GM10847 (cell line): Measurements from ENCODE around the gene RASAL3.
A peak's percentile ranks its signal among the peaks of the same experiment; 100 is the strongest.

Source experiments
- POLR2A ChIP-seq: IDR thresholded peaks from 2 replicates; pipeline ENCODE4 v1.6.1; 2011; ENCODE audit not compliant: insufficient read length; ENCODE audit errors: extremely low read depth

The RASAL3 gene

DNA sequence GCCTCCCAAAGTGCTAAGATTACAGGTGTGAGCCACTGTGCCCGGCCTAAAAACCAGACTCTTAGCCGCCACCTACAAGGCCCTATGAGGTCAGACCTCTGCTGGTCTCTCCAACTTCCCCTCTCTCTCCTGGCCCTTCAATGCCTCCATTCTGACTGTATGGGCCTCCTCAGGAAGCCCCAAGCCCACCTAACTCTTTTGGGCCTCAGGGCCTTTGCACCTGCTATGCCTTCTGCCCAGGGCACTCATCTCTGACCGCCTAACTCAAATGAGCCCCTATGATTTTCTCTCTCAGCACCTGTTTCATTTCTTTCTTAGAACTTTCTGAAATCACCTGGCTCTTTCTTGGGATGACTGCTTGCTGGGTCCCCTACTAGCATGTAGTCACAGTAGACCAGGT lies 21.0 kb downstream of the RASAL3 start:
- no peak for TF ChIP-seq POLR2A

DNA sequence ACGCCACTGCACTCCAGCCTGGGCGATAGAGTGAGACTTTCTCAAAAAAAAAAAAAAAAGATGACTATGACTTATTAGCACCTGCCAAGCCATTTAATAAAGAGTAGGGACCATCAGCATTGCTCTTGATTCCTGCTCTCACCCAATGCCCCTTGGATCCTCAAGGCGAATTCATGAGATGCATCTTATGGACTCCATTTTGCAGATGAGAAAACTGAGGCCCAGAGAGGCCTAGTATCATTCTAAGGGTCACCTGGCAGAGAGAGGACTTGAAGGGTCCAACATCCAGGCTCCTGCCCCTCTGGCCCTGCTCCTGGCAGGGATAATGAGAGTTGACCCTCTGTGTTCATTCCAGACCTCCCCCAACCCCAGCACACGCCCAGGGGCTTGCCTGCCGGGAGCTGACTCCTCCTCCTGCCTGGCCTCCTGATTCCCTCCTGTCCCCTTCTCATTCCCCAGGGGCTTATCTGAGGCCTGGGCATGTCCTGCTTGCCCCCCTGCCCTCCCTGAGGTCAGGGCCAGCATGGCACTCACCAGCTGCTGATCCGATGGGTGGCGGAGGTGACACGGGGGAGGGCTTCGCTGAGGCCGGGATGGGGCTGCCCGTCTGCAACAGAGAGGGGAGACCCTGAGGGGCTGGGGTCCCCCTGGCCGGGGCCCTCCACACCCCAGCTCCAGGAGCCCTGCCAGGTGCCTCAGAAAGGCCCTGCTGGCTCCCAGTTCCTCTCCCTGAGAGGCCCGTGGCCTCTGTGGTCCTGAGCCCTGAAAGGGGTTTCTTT lies 22.0 kb downstream of the RASAL3 start:
- no peak for TF ChIP-seq POLR2A

DNA sequence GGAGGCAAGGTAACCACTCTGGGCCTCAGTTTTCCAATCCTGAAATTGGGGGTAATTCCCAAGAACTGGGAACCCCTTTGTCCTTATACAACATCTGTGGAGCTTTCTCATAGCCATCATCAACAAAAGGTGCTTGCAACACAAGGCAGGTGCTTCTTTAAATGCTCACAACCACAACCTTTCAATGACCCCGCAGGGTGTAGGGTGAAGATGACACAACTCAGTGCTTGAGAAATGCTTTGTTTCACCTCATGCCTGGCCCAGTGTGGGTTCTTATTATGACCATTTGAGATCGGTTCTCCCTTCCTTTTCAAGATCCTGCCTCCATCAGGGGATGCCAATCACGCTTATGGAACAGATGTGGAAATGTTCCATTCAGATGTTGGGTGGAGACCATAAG lies 23.0 kb downstream of the RASAL3 start:
- no peak for TF ChIP-seq POLR2A

DNA sequence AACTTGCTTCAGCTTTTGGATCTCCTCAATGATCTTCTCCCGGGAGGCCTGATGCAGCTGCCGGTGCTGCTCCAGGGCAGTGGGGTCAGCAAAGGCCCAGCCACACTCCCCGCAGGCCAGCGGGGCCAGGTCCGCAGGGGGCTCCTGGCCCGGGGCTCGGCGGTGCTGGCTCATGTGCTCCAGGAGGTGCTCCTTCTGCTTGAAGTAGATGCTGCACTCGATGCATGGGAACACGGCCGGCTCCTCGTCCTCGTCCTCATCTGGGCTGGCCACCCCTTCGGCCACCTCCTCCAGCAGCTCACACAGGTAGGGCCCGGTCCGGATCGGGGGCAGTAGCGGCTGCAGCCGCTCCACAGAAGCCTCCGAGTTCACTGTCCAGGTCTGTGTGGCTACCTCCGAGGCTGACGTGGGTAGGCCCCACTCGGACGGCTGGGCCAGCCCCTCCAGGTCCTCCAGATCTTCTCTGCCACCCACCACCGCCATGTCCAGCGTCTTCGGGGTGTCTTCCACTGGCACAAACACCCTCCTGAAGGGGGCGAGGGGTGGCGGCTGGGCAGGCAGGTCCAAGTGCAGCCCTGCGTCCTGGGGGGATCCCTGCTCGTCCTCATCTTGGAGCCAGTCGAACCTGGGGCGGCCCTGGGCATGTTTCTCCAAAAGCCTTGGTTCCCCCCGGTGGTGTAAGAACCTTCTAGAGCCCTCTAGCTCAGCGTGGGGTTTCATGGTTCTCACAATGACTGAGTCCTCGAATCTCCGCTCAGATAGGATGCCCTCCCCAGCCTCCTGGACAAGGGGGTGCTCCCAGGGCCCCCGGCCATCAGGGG lies 24.3 kb downstream of the RASAL3 start:
- TF ChIP-seq POLR2A: no peak

DNA sequence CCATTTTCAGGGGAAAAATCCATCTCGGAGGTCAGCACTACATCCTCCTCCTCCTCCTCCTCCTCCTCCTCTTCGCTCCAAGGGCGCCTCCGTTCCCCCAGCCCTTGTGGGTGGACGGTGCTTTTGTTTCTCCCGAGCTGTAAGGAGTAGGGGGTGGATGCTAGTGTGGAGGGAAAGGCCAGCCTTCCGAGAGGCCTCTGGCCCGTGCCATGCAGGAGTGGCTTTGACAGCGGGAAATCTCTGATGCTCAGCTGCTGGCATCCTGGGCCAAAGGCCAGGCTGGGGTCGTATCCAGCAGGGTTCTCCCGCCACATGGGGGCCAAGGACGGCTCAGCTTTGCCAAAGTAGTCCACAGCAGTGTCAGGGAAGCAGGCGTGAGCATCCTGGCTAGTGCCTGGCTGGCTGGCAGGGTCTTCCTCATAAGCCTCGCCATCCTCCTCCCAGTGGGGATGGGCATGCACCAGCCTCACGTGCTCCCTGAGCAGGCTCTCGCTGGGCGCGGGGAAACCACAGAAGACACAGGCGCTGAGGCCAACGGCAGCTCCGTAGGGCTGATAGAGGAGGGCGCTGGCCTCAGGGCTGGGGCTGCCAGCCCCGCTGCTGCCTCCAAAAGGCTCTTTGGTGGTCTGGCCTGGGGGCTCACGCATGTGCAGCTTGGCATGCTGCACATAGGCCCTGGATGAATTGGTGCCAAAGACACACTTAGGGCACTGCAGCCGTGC lies 25.1 kb downstream of the RASAL3 start:
- no peak for TF ChIP-seq POLR2A

DNA sequence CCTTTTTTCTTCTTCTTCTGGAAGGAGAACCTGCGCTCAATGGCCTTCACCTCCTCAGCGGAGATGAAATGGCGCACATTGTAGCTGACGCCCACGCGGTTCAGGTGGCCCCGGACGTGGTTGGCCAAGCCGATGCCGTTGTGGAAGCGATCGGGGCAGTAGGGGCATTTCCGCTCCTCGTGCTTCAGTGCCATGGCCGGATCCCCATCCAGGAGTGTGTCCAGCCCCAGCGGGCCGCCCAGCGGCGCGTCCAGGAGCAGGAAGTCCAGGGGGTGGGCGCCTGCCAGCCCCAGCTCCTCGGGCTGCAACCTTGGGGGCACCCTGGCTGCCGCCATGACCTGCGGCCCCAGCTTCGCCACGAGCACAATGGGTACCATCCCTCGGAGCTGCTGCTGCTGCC lies 25.8 kb downstream of the RASAL3 start:
- TF ChIP-seq POLR2A: no peak

DNA sequence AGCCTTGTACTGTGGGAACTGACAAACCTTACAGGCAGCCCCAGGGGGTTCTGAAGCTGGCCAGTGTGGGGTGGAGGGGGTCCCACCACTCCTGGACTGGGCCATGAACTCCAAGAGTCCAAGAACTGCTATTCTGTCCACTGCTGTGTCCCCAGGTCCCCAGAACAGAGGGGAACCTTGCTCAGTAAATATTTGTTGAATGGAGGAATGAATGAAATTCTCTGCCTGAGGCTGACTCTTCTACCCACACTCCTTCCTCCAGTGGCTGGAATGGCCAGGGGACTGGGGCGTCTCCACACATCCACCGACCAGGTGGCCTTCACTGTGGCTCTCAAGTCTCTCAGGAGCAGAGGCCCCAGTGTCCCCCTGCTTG lies 26.2 kb downstream of the RASAL3 start:
- no peak for TF ChIP-seq POLR2A

DNA sequence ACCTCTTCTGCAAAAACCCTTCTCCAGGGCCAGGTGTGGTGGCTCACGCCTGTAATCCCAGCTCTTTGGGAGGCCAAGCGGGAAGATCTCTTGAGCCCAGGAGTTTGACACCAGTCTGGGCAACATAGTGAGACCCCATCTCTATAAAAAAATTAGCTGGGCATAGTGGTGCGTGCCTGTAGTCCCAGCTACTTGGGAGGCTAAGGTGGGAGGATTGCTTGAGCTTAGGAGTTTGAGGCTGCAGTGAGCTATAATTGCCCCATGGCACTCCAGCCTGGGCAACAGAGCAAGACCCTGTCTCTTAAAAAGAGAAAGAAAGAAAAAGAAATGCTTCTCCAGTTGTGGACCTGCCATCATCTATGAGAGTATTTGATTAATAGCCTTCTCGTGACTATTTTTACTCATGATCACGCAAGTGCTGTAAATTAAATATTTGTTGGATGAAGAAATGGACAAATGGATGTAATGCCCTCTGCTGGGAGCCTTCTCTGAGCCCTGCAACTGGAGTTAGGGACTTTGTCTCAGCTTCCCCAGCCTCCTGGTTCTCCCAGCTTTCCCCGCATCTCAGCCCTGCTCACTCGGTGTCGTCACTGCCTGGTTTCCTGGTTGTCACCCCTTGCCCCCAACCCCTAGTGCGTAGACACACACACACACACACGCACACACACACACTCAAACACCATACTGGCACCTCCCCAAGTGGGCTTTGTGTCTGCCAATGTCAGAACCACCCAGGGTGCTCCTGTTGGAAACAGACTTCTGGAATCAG lies 26.8 kb downstream of the RASAL3 start:
- TF ChIP-seq POLR2A: no peak

DNA sequence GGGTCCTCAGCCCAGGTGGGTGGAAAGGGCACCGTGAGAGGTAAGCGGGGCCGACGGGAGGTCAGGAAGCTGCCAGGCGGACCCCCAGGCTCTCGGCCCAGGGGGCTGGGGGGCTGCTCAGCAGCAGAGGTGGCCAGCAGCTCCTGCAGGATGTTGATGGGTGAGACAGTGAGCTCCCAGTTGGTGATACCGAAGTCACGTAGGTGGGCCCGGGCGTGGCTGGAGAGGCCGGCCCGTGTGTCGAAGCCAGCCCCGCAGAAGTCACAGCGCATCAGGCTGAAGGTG lies 27.6 kb downstream of the RASAL3 start:
- TF ChIP-seq POLR2A: no peak

DNA sequence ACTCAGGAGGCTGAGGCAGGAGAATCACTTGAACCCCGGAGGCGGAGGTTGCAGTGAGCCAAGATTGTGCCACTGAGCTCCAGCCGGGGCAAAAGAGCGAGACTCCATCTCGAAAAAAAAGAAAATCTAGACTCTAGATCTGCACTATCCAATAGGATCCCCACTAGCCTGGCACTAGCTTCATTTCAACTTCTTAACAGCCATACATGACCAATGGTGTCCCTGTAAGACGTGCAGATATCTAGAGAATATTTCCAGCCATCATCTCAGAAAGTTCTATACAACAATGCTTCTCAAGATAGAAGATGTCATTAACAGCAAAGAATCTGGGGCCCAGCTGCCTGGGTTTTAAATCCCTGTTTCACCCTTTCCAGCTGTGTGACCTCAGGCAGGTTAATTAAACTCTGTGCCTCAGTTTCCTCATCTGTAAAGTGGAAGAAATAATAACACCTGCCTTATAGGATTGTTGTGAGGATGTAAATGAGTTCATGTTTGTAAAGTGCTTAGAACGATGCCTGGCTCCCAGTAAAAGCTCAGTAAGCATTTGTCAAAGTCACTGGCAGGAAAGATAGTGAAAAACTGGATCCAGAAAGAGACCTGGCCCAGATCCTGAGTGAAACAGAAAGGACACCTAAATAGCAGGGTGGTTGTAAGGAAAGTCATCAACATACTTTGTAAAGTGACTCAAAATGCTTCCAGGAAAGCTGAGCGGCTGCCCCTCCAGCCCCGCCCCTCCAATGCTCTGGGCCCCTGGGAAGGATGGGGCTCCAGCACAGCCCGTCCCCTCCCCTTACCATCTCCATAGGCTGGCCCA lies 28.1 kb downstream of the RASAL3 start:
- TF ChIP-seq POLR2A: no peak

DNA sequence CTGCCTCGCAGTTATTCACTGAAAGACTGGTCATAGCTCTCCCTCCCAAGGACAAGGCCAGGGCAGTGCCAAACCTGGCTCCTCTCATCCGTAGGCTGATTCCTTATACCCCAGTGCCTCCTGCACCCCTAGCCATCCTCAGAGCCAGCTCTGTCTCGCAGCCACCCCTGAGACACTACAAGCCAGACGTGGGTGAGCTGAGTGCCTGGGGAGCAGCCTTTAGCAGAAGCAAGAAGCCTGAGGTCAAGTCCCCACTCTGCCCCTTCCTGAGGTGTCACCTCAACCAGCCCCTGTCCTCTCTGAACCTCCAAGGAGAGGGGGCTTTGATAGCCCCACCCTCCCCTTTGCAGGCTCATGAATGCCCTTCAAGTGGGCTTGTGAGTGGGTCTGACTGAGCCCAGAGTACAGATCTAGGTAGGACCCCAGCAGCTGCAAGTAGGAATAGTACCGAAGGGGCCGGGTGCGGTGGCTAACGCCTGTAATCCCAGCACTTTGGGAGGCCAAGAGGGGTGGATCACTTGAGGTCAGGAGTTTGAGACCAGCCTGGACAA lies 30.8 kb downstream of the RASAL3 start:
- TF ChIP-seq POLR2A: no peak

DNA sequence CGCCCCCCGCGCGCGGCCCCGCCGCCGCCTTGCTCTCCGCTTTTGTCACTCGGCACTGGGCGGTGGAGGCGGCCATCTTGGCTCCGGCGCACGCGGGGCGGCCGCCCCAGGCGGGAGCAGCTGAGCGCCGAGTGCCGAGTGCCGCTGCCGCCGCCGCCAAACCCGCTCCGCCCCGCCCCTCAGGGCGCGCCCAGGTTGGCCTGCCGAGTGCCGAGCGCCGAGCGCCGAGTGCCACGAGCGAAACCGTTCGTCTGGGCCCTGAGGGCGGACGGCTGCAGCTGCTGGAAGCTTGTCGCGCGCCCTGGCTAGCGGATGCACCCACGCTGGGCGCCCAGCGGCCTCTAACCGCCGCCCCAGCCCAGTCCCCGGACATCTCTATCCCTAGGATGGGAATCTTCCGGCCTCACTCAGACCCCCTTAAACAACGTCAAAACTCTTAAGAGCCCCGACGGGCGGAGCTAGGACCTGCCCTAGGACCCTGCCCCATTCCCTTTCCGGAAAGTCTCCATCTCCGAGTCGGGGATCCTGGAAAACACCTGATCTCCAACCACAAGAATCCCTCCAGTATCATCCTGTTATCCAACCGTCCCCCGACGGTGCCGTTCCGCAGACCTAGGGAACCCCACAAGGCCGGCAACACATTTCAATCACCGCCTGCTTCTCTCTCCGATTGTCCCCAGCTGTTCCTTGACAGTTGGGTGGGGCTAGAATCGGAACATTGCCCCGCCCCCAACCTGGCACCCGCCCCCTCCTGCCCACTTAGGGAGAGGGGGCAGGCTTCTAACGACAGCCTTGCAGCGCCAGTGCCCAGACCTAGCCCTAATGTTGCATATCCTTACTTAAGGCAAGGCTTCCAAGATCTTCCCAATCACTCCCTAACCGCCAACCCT lies 31.5 kb downstream of the RASAL3 start:
- peak; percentile 52 for TF ChIP-seq POLR2A

DNA sequence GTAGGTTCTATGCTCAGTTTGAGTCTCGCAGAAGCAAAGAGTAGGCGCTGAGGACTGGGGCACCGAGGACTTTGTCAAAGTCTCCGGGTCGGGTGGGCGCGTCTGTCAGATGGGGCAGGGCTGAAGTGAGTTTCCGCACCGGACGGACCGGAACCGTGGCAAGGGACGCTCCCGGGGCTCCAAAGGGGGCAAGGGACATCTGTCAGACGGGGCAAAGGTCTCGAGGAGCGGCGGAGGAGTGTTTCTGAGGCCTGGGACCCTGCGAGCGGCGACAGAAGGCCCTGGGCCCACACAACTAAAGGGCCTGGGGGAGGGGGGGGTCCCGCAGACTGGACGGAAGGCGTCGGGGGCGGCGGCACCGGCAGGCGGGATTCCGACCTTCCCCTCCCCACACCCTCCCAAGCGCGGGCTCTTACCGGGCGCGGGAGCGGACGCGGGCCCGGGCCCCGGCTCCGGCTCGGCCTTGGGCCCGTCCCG lies 32.3 kb downstream of the RASAL3 start:
- no peak for TF ChIP-seq POLR2A
